Measurements from ENCODE around the gene LYSMD1. TPM values are rescaled to one million over a fixed set of nuclear protein-coding genes. Genes with fewer than 3 reads are reported as not detected.

LYSMD1 gene
- total RNA-seq, 1 donor from 2014 or later: 21.1 TPM

- Histone ChIP-seq H3K36me3 (peaks cover 0 to 42% of the 10 kb centered on the region in 2 donors), H3K4me3 (no peak overlapping the region), H3K9me3 (no peaks in the 10 kb centered on the region), H3K27ac (no peak overlapping the region), H3K27me3 (no peaks in the 10 kb centered on the region), H3K4me1 (peaks cover 14% of the 10 kb centered on the region)
- no peak for DNase-seq (ENCODE audit: extremely low spot score in 2 of 2)
- intact Hi-C loops (cut with DNase I): loop anchor here (5.0 kb wide), 2 partner anchors 57 to 132 kb away; no protein-coding TSS in a partner anchor
- TF ChIP-seq POLR2AphosphoS5 (IDR thresholded peaks at IDR 0.05; ENCODE audit: insufficient read depth in 1 of 2, low read depth in 1 of 2): no peak
- TF ChIP-seq, protein P1, sequence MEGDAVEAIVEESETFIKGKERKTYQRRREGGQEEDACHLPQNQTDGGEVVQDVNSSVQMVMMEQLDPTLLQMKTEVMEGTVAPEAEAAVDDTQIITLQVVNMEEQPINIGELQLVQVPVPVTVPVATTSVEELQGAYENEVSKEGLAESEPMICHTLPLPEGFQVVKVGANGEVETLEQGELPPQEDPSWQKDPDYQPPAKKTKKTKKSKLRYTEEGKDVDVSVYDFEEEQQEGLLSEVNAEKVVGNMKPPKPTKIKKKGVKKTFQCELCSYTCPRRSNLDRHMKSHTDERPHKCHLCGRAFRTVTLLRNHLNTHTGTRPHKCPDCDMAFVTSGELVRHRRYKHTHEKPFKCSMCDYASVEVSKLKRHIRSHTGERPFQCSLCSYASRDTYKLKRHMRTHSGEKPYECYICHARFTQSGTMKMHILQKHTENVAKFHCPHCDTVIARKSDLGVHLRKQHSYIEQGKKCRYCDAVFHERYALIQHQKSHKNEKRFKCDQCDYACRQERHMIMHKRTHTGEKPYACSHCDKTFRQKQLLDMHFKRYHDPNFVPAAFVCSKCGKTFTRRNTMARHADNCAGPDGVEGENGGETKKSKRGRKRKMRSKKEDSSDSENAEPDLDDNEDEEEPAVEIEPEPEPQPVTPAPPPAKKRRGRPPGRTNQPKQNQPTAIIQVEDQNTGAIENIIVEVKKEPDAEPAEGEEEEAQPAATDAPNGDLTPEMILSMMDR (IDR thresholded peaks at IDR 0.05): no peak
- no peak for TF ChIP-seq POLR2A (IDR thresholded peaks at IDR 0.05)
Observed at GRCh38 chr1:151159373-151159772, 6.3 kb downstream of the LYSMD1 start.

DNA sequence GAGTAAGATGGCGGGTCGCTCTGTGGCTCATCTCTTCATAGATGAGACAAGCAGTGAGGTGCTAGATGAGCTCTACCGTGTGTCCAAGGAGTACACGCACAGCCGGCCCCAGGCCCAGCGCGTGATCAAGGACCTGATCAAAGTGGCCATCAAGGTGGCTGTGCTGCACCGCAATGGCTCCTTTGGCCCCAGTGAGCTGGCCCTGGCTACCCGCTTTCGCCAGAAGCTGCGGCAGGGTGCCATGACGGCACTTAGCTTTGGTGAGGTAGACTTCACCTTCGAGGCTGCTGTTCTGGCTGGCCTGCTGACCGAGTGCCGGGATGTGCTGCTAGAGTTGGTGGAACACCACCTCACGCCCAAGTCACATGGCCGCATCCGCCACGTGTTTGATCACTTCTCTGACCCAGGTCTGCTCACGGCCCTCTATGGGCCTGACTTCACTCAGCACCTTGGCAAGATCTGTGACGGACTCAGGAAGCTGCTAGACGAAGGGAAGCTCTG lies 6.9 kb downstream of the LYSMD1 start:
- peaks cover 9% of the 10 kb centered on the region for H3K4me1 ChIP-seq
- H3K9me3 ChIP-seq: no peaks in the 10 kb centered on the region
- peaks cover 0 to 42% of the 10 kb centered on the region in 2 donors for H3K36me3 ChIP-seq
- DNase-seq (ENCODE audit: extremely low spot score in 2 of 2): no peak
- no peak overlapping the region for H3K27ac ChIP-seq
- no peak overlapping the region for H3K4me3 ChIP-seq
- intact Hi-C loops (cut with DNase I): loop anchor here (5.0 kb wide), 2 partner anchors 56 to 132 kb away; no protein-coding TSS in a partner anchor
- no peaks in the 10 kb centered on the region for H3K27me3 ChIP-seq
- TF ChIP-seq, protein P1 (IDR thresholded peaks at IDR 0.05): no peak
- TF ChIP-seq POLR2AphosphoS5 (IDR thresholded peaks at IDR 0.05; ENCODE audit: insufficient read depth in 1 of 2, low read depth in 1 of 2): no peak
- no peak for TF ChIP-seq POLR2A (IDR thresholded peaks at IDR 0.05)

DNA sequence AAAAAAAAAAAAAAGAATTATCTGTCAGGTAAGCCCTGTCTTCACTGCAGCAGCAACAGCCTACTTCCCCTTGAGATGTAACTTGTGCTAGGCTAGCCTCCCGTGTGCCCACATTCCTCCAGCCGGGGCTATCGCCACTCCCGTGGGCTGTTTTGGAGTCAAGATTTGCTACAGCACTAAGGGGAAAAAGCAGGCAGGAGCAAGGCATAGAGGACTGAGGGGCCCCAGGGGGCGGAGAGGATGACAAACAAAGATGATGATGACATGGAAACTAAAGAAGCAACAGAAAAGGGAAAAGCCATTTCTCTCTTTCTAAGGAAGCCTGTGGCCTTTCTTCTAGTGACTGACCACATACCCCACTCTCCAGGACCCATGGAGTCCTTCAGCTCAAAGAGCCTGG lies 7.4 kb downstream of the LYSMD1 start:
- TF ChIP-seq, protein P1 (IDR thresholded peaks at IDR 0.05): no peak
- TF ChIP-seq POLR2AphosphoS5 (IDR thresholded peaks at IDR 0.05; ENCODE audit: insufficient read depth in 1 of 2, low read depth in 1 of 2): no peak
- H3K4me1 ChIP-seq: peaks cover 8% of the 10 kb centered on the region
- no peaks in the 10 kb centered on the region for H3K9me3 ChIP-seq
- intact Hi-C loops (cut with DNase I): loop anchor here (5.0 kb wide), 2 partner anchors 56 to 131 kb away; no protein-coding TSS in a partner anchor
- DNase-seq (ENCODE audit: extremely low spot score in 2 of 2): no peak
- peaks cover 0 to 42% of the 10 kb centered on the region in 2 donors for H3K36me3 ChIP-seq
- no peaks in the 10 kb centered on the region for H3K27me3 ChIP-seq
- H3K27ac ChIP-seq: no peak overlapping the region
- H3K4me3 ChIP-seq: no peak overlapping the region

DNA sequence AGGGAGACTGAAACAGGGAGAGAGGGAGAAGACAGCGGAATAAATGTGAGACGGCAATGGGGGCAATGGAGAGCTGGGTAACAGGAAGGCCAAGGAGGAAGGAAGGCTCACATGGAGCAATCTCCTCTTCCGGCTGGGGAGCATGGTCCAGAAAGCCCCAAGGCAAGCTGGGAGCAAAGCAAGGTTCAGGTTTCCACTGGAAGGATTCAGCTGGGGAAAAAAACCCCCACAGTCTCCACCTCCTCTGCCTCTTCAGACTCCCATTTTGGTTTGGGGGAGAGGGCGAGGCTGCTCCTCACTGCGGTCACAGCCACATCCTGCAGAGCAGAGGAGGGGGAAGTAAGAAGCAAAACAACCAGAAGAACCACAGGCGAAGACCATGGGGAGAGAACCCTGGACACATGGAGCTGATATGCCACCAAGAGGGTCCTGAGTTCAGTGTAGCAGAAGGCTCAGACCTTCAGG lies 8.6 kb downstream of the LYSMD1 start:
- H3K27ac ChIP-seq: no peak overlapping the region
- H3K4me3 ChIP-seq: peak overlapping the region; percentile 12 to 21
- no peaks in the 10 kb centered on the region for H3K27me3 ChIP-seq
- no peak for DNase-seq (ENCODE audit: extremely low spot score in 2 of 2)
- intact Hi-C loops (cut with DNase I): loop anchor here (5.0 kb wide), 2 partner anchors 55 to 130 kb away; no protein-coding TSS in a partner anchor
- H3K4me1 ChIP-seq: peaks cover 8% of the 10 kb centered on the region
- H3K36me3 ChIP-seq: peaks cover 0 to 42% of the 10 kb centered on the region in 2 donors
- H3K9me3 ChIP-seq: no peaks in the 10 kb centered on the region
- TF ChIP-seq POLR2A (IDR thresholded peaks at IDR 0.05) (no peak), POLR2AphosphoS5 (IDR thresholded peaks at IDR 0.05; ENCODE audit: insufficient read depth in 1 of 2, low read depth in 1 of 2) (no peak)
- TF ChIP-seq, protein P1 (IDR thresholded peaks at IDR 0.05): no peak

- peak within 1 kb of the TSS; percentile 12 to 21 for H3K4me3 ChIP-seq
- H3K9me3 ChIP-seq: no peaks in the 10 kb centered on the region
- TF ChIP-seq POLR2AphosphoS5 (IDR thresholded peaks at IDR 0.05; ENCODE audit: insufficient read depth in 1 of 2, low read depth in 1 of 2): no peak
- TF ChIP-seq POLR2A (IDR thresholded peaks at IDR 0.05): no peak
- TF ChIP-seq, protein P1 (IDR thresholded peaks at IDR 0.05): no peak
- intact Hi-C loops (cut with DNase I): loop anchor here (5.0 kb wide), 2 partner anchors 54 to 129 kb away; no protein-coding TSS in a partner anchor
- DNase-seq (ENCODE audit: extremely low spot score in 2 of 2): no peak
- H3K27me3 ChIP-seq: no peaks in the 10 kb centered on the region
- peaks cover 8% of the 10 kb centered on the region for H3K4me1 ChIP-seq
- no peak within 1 kb of the TSS for H3K27ac ChIP-seq
- H3K36me3 ChIP-seq: peaks cover 0 to 36% of the 10 kb centered on the region in 2 donors
Observed at GRCh38 chr1:151156515-151156819, 9.2 kb downstream of the LYSMD1 start, which contains the start of gene TNFAIP8L2. TSS of gene TNFAIP8L2 (plus strand) at chr1:151156649. CDS start at chr1:151158698, 2,049 bp downstream.
